ENCODE measurements around the gene MSI2.

Gene MSI2

GRCh38 chr17:57588086-57588485 is 331.8 kb downstream of the MSI2 start:
- DNase-seq (ENCODE audit: low read depth) = no peak
- no peak overlapping the region for H3K4me3 ChIP-seq (ENCODE audit: low read depth, low read length)
- no peak for TF ChIP-seq CTCF (IDR thresholded peaks at IDR 0.05; ENCODE audit: insufficient read depth, low read depth, low read length, missing control alignments)

DNA sequence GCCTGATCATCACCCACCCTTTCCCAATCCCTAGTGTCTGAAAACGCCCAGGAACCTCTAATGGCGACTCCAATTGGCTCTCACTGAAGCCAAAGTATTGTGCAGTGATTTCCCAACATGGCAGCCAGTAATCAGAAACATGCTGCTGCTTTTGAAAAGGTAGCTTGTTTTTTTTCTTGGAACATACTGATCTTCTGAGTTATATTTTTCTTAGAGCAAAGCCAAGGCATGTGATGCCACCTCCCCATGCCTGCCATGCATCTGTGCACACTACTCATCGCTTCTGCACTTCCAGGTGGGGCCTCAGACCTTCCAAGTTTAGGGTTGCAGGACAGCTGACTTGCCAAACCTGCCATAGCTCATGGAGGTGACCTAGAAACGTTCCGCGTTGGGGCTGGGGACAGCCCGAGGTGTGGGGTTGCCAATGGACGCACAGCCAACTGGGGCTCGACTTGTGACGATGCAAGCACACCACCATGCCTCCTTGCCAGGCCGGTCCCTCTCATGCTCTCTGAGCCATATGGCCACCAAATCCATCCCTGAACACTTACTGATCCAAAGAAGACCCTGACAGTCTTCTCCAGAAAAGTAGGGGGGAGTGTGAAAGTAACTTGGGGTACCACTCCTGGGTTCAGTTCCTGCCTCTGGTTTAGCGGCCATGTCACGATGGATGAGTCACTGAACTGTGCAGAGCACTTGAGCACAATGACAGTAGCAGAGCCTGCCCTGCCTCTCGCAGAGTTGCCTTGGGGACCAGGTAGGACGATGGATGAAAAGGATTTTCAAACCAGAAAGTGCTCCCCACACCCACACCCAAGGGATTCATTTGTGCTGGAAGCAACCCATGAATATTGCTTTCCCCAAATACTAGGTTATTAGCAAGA is 333.1 kb downstream of the MSI2 start:
- DNase-seq (ENCODE audit: low read depth) = no peak
- no peak for TF ChIP-seq CTCF (IDR thresholded peaks at IDR 0.05; ENCODE audit: insufficient read depth, low read depth, low read length, missing control alignments)
- no peak overlapping the region for H3K4me3 ChIP-seq (ENCODE audit: low read depth, low read length)

GRCh38 chr17:57593739-57594462 is 337.6 kb downstream of the MSI2 start:
- no peak overlapping the region for H3K4me3 ChIP-seq (ENCODE audit: low read depth, low read length)
- no peak for TF ChIP-seq CTCF (IDR thresholded peaks at IDR 0.05; ENCODE audit: insufficient read depth, low read depth, low read length, missing control alignments)
- DNase-seq (ENCODE audit: low read depth) = no peak

DNA sequence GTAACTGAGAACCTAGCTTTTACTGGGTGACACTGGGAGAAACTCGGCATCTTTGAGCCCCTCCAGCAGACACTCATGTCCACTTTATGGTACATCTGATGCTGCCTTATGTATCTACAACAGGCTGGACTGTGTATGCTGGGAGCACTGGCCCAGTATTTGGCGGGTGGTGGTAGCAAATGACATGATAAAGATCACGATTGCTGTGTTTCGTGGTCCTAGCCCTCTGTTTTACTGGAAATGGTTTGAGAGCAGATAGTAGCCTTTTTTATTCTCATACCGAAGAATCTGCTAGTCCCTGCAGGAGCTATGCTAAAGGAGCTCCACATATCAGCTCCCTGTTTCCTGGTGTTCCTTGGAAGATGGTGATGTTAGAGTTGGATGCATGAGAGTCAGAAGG is 338.4 kb downstream of the MSI2 start:
- H3K4me3 ChIP-seq (ENCODE audit: low read depth, low read length) = no peak overlapping the region
- no peak for DNase-seq (ENCODE audit: low read depth)
- TF ChIP-seq CTCF (IDR thresholded peaks at IDR 0.05; ENCODE audit: insufficient read depth, low read depth, low read length, missing control alignments) = no peak

GRCh38 chr17:57595426-57595825 is 339.1 kb downstream of the MSI2 start:
- H3K4me3 ChIP-seq (ENCODE audit: low read depth, low read length) = no peak overlapping the region
- TF ChIP-seq CTCF (IDR thresholded peaks at IDR 0.05; ENCODE audit: insufficient read depth, low read depth, low read length, missing control alignments) = no peak
- no peak for DNase-seq (ENCODE audit: low read depth)

- no peak for TF ChIP-seq CTCF (IDR thresholded peaks at IDR 0.05; ENCODE audit: insufficient read depth, low read depth, low read length, missing control alignments)
- H3K4me3 ChIP-seq (ENCODE audit: low read depth, low read length) = no peak overlapping the region
- DNase-seq (ENCODE audit: low read depth) = no peak
Measured at GRCh38 chr17:57595947-57596695, 339.8 kb downstream of the MSI2 start.
